HG03039 (cell line): ENCODE results near the gene FNIP1.
"Not testable (repeated sequence)": the region's sequence is repeated elsewhere in the genome, so short reads cannot be mapped to it uniquely, and the experiment has no call there.

Source experiments
- ATAC-seq: cut with Tn5 transposase; IDR thresholded peaks from one replicate; pipeline ENCODE4 v1.9.1; 2021; ENCODE audit warnings: mild to moderate bottlenecking, moderate library complexity; ENCODE audit not compliant: unreplicated experiment

FNIP1 gene

DNA sequence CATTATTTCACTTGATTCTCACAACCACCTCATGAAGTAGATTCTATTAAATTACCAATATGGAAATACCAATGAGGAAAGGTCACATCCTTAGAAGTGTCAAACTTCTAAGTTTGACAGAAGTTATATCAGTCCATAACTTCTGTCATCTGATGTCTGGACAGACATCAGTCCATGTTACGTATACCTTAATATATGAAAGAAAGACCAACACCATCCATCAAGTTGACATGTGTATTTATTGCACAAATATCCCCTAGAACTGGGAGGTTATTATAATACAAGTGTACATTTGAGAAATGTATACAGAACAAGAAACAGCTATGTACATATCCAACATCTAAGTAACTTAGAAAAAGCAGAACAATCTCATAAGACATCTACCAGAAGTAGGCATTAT, 155.3 kb downstream of the FNIP1 start:
- ATAC-seq, result no peak

DNA sequence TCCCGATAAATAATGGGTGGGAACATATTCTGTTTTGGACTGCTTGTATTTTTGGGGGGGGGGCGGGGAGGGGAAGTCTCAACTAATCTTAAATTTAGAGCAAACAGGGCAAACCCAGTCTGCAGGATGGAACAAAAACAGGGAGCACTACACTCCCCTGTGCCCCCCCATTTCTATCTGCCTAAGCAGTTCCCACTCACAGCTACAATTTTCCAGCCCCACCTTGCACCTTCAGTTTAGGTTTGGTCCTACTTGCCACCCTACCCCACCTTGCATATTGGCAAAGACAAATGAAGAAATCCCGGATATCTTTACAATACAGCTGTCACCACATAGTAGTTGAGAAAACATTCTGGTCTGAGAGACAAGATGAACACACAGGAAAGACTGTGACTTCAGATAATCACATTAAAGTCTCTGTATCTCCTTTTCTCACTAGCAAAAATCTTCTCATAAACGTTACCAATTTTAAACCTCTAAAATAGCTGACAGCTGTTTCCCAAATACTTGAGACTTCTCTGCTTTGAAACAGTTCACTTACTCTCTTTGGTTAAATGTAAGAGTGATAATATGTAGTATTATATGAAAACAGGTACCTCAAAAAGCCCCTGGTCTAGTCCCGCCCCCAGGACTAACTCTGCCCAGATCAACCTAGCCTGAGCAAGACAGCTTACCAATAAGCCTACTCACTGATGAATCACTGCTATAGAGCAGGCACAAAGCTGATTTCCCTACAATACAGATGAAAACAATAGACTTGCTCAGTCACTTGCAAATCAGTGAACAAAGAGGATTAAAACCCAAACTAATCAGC, 156.6 kb downstream of the FNIP1 start:
- peak; percentile 48 for ATAC-seq

DNA sequence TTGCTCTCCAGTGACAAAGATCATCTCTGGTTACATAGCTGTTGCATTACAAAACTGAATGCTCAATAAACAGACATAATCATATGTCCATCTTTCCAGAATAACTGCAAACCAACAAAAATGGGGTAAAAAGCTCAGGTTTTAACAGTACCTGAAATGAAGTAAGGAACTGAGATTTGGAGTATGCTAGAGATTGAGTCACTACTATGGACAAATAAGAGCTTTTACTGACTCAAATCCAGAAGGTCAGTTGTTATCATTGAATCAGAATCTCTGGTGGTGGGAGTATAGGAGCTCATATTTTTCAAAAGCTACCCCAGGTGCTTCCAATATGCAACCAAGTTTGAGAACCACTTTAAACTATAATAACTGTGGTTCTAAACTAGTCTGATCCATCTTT, 157.7 kb downstream of the FNIP1 start:
- no peak for ATAC-seq

DNA sequence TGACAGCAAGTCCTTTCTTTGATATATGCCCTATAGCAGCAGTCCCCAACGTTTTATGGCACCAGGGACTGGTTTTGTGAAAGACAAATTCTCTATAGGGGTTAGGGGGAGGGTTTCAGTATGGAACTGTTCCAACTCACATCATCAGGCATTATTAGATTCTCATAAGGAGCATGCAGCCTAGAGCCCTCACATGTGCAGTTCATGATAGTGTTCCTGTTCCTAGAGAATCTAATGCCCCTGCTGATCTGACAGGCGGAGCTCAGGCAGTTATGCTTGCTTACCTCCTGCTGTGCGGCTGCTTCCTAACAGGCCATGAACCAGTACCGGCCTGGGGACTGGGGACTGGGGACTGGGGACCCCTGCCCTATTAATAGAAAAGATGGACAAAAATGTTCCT, 159.1 kb downstream of the FNIP1 start:
- no peak for ATAC-seq

DNA sequence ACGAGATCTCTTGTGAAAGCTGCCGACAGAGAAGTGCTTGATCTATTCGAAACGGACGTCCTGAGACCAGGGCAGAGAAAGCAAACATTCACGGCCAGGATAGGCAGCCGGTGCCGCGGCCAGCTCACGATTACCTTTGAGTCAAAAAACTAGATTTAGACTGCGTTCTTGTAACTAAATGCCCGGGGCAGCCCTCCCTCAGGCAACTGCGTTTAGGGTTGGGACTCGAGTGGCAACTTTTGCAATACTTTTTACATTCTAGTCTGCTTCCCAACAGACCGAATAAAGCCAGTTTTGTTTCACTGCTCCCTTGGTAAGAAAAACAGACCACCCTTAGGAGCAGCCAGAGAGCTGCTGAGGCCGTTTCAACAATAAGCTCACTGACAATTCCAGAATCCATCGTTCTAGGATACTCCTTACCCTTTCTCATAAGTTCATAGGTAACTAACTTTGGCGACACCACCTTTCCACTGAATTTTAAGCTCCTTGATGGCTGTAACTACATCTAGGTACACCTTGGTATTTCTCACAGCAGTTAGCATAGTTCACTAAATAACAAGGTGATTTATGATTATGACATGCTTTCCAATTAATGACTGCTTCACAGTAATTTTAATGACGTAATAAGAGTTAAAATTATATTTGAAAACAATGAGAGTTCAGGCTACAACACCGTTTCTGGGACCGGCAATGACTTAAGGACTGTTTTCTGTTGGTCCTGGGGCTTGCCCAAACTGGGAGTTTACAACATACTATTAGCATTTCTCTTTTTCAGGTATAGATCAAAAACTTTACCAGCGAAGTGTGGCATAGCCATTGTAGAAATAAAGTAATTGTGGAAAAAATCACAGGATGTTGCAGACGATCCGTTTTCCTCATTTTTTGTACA, 160.9 kb downstream of the FNIP1 start:
- ATAC-seq, result no peak

DNA sequence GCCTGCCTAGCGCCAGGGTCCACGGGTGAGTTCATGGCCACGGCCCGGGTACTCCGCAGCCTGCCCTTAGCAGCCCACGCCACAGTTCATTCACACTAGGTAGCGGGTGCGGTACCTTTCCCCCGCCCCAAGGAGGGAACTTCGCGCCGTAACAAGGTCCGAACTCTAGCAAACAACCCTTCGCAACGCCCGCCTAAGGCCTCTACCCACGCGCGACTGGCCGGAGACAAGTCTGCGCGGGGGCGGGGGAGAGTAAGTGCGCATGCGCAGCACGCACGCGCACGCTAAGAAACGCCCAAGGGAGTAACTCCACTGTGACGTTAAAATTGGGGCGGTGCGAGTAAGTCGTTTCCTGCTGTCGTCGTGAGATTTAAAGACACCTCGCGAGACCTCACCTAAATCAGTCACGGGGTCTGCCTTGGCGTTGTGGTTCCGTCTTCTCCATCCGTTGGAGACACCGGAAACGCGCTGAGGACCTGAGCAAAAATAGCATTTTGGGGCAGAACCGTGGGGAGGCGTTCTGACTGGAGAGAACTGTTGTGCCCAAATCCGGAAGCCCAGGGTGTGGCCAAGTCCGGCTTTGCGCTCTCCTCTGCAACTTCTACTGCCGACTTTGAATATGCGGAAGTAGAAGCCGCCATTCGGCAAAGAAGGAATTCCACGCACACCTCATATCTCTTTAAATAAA, 161.7 kb downstream of the FNIP1 start, which contains the start of gene RAPGEF6:
Gene RAPGEF6 (minus strand): TSS at position 234 of the 688 bp plus-strand sequence. CDS start 199 bp downstream, at position 35.
- peak; percentile 82 for ATAC-seq

DNA sequence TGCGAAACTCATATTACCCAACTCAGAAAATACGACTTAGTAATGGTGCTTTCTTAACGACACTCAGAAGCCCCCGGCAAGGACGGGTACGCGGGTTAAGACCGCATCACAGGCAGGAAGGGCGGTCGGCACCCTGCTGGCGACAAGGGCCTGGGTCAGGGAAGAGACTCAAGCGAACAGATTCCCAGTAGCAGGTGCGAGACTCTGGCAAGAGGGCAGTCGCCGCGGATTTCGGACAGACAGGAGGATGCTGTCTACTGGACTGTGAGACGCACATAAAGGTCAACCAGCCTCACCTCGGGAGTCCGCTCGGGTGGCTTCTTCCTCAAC, 162.2 kb downstream of the FNIP1 start:
- peak; percentile 14 for ATAC-seq

DNA sequence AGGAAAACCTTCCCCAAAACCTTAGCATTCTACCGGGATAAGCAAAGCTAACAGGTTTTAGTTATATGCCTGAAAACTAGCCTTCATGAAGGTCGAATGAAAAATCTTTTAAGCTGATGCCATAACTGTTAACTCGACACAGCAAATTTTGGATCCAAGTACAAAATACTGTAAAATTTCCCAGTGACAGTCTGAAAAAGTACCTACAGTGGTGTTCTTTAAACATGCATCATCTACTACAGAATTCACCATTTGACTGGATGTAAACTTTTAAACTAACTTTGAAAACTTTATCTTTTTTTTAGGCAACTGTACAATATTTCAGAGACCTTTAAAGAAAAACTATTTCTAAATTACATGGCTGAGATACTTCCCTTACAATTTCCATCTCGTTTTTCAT, 162.6 kb downstream of the FNIP1 start:
- ATAC-seq, result no peak

DNA sequence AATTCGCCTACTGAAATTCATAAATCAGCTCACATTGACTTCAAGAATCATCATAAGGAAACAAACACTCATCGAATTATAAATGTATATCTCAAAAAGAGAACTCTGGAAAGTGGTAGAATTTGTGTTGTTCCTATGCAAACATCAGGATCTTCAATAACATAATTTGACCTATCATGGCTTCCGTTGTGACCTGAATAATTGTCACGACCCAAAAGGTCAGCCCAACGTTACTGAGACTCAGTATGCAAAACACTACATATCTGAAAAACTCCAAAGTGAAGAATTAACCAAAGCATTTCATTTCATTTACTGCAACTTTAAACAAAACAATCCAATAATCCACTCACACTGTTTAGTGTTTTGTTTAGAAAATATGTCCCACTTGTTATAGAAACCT, 163.0 kb downstream of the FNIP1 start:
- ATAC-seq, result no peak

DNA sequence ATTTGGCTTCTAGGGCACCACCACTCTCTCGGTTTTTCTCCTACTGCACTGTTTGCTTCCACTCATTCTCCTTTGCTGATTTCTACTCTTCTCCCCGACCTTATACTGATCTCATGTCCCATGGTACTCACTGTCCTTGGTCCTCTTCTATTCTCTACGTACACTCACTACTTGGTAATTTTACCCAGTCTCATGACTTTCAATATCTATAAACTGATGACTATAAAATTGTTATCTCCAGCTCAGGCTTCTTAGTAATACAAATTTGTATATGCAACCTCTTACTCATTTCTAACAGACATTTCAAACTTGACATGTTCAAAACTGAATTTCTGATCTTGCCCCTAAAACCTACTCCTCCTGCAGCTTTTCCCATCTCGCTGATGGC, 165.9 kb downstream of the FNIP1 start:
- no peak for ATAC-seq

DNA sequence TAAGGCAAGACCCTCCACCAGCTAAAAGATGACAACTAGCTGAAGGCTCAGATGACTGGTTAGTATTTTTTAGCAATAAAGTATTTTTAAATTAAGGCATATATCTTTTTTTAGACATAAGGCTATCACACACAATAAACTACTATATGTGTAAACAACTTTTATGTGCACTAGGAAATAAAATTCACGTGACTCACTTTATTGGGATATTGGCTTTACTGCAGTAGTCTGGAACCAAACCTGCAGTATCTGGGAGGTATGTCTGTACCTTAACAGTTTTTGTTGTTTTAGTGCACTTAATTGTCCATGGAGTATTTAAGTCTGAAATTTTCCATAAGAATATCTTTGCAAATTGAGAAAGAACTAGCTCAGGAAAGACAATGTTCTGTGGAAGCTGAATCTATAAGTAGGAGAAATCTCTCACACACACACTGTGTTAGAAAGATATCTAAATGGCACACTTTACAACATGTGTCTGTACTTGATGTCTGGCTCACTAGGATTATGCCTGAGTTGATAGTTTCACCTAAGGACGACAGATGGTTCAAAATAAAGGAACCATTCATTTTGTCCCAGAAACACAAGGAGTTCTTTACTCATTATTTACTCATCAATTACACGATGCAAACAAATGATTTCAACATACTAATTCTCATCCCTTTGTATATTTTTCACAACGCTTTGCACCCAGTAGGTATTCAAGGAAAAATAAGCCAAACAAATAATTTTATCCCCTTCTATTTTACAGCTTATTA, 166.4 kb downstream of the FNIP1 start:
- ATAC-seq, result no peak

DNA sequence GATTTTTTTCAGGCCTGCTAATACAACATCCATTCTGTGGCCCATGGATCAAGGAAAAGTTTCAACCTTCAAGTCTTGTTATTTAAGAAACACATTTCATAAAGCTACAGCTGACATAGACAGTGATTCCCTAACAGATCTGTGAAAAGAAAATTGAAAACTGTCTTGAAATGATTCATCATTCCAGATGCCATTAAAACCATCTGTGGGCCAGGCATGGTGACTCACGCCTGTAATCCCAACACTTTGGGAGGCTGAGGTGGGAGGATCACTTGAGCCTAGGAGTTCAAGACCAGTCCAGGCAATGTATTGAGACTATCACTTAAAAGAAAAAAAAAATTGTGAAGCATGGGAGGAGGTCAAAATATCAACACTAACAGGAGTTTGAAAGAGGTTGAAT, 167.8 kb downstream of the FNIP1 start:
- no peak for ATAC-seq

DNA sequence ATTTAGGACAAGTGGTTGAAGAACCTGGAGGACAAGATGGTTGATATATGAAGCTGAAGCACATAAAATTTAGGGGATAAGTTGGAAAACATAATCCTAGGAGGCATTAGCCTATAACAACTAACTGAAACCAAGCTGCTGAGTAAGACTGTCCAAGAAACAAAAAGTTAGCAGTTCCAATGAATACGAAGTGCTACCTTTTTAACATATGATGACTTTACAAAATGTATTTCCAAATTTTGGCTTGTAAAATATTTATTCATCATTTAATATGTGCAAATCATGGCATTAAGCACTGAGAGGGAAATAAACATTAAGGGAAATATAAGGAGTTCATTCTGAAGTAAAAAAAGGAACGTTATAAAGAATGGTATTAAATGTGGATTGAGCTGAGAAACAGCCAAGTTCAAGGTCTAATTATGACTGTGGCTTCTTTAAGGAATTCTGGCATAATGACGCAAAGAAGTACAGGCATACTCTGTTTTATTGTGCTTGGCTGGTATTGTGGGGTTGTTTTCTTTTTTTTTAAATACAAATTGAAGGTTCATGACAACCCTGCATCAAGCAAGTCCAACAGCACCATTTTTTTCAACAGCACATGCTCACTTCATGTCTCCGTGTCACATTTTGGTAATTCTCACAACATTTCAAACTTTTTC, 169.5 kb downstream of the FNIP1 start:
- ATAC-seq, result no peak

DNA sequence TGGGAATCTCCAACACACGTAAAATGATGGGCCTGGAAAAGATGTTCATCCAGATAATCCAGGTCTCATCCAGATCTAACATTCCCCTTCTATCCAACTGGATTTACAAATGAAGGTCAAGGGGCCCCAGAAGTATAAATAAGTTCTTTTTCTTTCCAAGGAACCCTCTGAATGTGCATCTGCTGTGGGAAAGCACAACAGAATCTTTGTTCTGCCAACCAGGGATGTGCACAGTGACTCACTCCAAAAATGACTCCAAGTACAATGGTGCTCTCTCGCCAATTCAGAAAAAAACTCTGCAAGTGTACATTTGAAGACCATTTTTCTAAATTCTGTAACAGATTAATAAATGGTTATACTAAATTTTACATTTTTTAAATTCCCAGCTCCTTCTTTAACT, 174.2 kb downstream of the FNIP1 start:
- ATAC-seq, result no peak

DNA sequence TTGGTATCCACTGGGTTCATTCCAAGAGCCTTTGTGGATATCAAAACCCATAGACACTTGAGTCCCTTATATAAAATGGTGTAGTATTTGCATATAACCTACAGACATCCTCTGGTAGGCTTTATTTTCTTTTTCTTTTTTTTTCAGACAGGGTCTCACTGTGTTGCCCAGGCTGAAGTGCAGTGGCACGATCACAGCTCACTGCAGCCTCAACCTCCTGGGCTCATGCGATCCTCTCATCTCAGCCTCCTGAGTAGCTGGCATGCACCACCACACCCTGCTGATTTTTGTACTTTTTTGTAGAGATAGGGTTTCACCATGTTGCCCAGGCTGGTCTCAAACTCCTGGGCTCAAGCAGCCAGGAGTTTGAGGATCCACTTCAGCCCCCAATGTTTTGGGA, 175.7 kb downstream of the FNIP1 start:
- ATAC-seq, result not testable (repeated sequence)

DNA sequence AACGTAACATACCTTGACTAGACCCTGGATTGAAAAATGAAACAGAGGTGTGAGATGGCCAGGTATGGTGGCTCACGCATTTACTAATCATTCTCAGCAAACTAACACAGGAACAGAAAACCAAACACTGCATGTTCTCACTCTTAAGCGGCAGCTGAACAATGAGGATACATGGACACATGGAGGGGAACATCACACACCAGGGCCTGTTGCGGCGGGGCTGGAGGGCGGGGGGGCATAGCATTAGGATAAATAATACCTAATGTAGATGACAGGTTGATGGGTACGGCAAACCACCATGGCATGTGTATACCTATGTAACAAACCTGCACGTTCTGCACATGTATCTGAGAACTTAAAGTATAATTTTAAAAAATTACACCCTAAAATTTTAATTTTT, 177.7 kb downstream of the FNIP1 start:
- no peak for ATAC-seq

DNA sequence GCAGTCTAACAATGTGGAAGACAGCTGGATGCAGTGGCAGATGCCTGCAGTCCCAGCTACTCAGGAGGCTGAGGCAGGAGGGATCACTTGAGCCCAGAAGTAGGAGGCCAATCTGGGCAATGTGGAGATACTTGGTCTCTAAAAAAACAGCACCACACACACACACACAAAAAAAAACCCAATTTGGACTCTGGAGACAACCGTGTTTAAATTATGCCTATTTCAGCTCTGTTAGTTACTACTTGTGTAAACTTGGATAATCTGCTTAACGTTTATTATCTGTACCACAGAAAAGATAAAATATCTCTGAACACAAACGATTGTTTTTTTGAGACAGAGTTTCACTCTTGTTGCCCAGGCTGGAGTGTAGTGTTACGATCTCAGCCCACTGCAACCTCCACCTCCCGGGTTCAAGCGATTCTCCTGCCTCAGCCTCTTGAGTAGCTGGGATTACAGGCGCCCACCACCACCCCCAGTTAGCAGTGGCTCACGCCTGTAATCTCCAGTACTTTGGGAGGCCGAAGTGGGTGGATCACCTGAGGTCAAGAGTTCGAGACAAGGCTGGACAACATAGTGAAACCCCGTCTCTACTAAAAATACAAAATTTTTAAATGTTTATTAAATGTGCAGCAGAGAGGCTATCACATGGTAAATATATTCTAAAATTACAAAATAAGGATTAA, 179.5 kb downstream of the FNIP1 start:
- no peak for ATAC-seq

DNA sequence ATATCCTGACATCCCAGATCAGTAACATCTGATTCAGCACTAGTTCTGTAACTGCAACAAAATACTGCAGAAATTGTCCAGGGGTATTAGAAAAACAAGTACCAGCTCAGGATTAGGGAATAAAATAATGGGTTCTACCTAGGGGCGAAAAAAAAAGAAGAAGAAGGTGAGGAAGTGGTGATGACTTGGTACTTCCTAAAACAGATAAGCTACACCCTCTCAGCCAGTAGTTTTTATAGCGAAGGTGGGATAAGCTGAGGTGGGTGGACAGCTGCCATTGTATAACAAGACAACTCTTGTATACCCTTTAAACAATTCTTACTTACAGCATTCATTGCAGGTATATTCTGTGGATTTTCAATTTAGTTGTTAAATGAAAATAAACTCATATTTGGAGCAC, 180.9 kb downstream of the FNIP1 start:
- no peak for ATAC-seq

DNA sequence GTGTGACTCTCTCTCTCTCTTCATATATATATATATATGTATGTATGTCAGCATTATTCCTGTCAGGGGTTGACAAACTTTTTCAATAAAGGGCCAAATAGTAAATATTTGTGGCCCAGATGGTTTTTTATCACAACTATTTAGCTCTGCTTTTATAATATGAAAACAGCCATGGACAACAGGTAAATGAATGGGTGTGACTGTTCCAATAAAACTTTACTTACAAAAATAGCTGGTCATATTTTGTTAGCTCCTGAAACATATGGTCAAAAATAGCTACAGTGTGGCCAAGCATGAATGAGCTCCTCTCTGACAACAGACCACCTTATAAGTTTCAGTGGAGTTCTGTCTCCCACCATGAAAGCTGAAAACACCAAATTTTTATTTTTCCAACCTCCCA, 183.4 kb downstream of the FNIP1 start:
- ATAC-seq, result no peak

DNA sequence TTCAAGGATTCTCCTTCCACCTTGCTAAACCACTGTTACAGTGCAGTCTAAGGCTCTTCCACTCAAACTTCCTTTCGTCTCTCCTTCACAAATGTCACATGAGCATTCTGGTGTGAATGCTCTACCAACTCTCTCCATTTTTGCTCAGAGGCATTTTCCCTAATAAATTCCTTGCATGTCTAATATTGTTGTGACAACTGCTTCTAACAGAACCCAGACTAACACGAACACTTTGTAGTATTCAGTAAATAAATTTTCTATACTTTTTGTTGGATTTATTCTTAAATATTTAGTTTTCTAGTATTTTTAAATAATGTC, 185.8 kb downstream of the FNIP1 start:
- ATAC-seq, result no peak
